Heart left ventricle (tissue), 16 donors: ENCODE measurements around the gene SRC. TPM values are rescaled to one million over a fixed set of nuclear protein-coding genes. Genes with fewer than 3 reads are reported as not detected.

ENCODE experiments used
- ATAC-seq, 4 donors: fragments of 200-7000 bp; cut with Tn5 transposase; one replicate each; pipeline ENCODE4 v1.9.1; 2020 to 2022; ENCODE audit warnings: moderate library complexity in 4 of 4, mild to moderate bottlenecking in 3 of 4, moderate number of reproducible peaks in 1 of 4
- DNase-seq, 5 donors: peaks; one replicate each; pipeline ENCODE4 v3.0.0-alpha.2; 2020
- H3K27ac ChIP-seq, 12 donors: fragments of 200-600 bp; sonication (generic) in 4 of 12; one replicate each; pipeline versions ENCODE4 v1.5.0 to v1.8.0; 2016 to 2022; ENCODE audit warnings: mild to moderate bottlenecking in 2 of 12
- H3K27me3 ChIP-seq, 9 donors: fragments of 200-600 bp; sonication (generic) in 2 of 9; one replicate each; pipeline versions ENCODE4 v1.5.1 to v1.8.0; 2016 to 2022; ENCODE audit warnings: mild to moderate bottlenecking in 3 of 9
- H3K36me3 ChIP-seq, 9 donors: fragments of 200-600 bp; sonication (generic) in 2 of 9; one replicate each; pipeline versions ENCODE4 v1.5.0 to v1.8.0; 2018 to 2022; ENCODE audit warnings: mild to moderate bottlenecking in 2 of 9
- H3K4me1 ChIP-seq, 12 donors: fragments of 200-600 bp; sonication (generic) in 4 of 12; one replicate each; pipeline versions ENCODE4 v1.5.0 to v1.8.0; 2016 to 2022; ENCODE audit warnings: mild to moderate bottlenecking in 3 of 12
- H3K4me3 ChIP-seq, 12 donors: fragments of 200-600 bp; sonication (generic) in 4 of 12; one replicate each; pipeline versions ENCODE4 v1.5.0 to v1.8.0; 2017 to 2022; ENCODE audit warnings: mild to moderate bottlenecking in 9 of 12, moderate library complexity in 4 of 12
- H3K9me3 ChIP-seq, 12 donors: fragments of 200-600 bp; sonication (generic) in 4 of 12; one replicate each; pipeline versions ENCODE4 v1.5.0 to v1.8.0; 2016 to 2022; ENCODE audit warnings: mild to moderate bottlenecking in 1 of 12
- CTCF ChIP-seq, 12 donors: fragments of 200-600 bp; sonication (generic) in 4 of 12; IDR thresholded peaks; one replicate each; pipeline versions ENCODE4 v1.5.0 to v1.8.0; 2018 to 2022; ENCODE audit warnings: antibody characterized with exemption in 12 of 12, mild to moderate bottlenecking in 5 of 12
- POLR2A ChIP-seq, 2 donors: fragments of 450-650 bp; IDR thresholded peaks; one replicate each; pipeline ENCODE4 v1.6.1; 2017; ENCODE audit warnings: antibody characterized with exemption in 2 of 2, mild to moderate bottlenecking in 2 of 2, moderate library complexity in 2 of 2
- WGBS, 4 donors: extraction: QIAGEN DNeasy Blood & Tissue Kit in 2 of 4; methylation state at CpG; one replicate each; pipeline versions ENCODE4 v1.1.5 to v1.1.7; 2013 to 2018; 5-methylcytosine and 5-hydroxymethylcytosine counted together
- intact Hi-C, 10 donors: fragments of 100-400 bp; cut with DNase I; formaldehyde crosslinking; loops; one replicate each; pipeline versions ENCODE4 v1.11.1 to v1.14.2; 2022
- polyA plus RNA-seq, 2 donors: library from polyadenylated mRNA; stranded (reverse); fragments of 200-250 nt; gene quantifications; one replicate each; pipeline ENCODE4 v1.2.3, GENCODE V29; 2013
- total RNA-seq, 9 donors: library from RNA; depleted of rRNA in 2 of 9; stranded (reverse); fragments of >200 nt in 2 of 9; fragmentation: NEBNext Ultra II Directional in 3 of 9; extraction: Animal tissue kit (Norgen Biotek cat#: 25700) in 3 of 9; gene quantifications; one replicate each; pipeline versions ENCODE4 v1.1.0 to v1.2.4, GENCODE V29; 2016 to 2023
- donor health status: ischemic (EF 13 %, LVEDD 7.1; RV severe dilation, severe dysfunction).
- donor health status: healthy with polysubstance abuse.
- donor health status: DM: no; HTN: yes; CAD: no.
- donor health status: DM: no; HTN: no; CAD: no.
- donor health status: ischemic (EF 25% LVEDD 6.9; RV normal size, moderate dysfunction).
- donor health status: ischemic (EF 25% LVEDD 5.7; RV mildly dilated, moderate dysfunction).
- donor health status: healthy.
- donor health status: DM: yes; HTN: yes; CAD: no.
- donor health status: ischemic (EF 35%, LVEDD 5.7; RV mildly dilated, moderate dysfunction).
- donor health status: nonischemic (EF 11% LVEDD 7.7; RV severe dilation, severe dysfunction).
- donor health status: DM: yes; HTN: yes; CAD: no.
- donor health status: PGD.
- donor health status: ischemic (EF 29% LVEDD 5.4; RV normal size, mild dysfunction).
- donor health status: nonischemic (EF 23%, LVEDD 6.1; RV moderate dilation, normal function).

The SRC gene
- total and polyA plus RNA-seq, 11 donors: 2.5 to 19.9 (median 5.1) TPM

- intact Hi-C loops: no loop called here
Measured at GRCh38 chr20:37360391-37361115, 14.6 kb downstream of the SRC start.

GRCh38 chr20:37361336-37361735 lies 15.4 kb downstream of the SRC start:
- H3K9me3 ChIP-seq: no peaks in the 10 kb centered on the region
- H3K4me1 ChIP-seq: peaks cover 0 to 33% (median 7%) of the 10 kb centered on the region in 12 donors
- peaks cover 0 to 10% (median 0%) of the 10 kb centered on the region in 9 donors for H3K36me3 ChIP-seq
- DNase-seq: peak in 1 of 5 donors; percentile 18
- no peak for ATAC-seq
- WGBS, 4 donors: 83 to 86% (median 84%) methylated on average over 7 to 8 of the region's 8 CpGs
- H3K4me3 ChIP-seq: no peak overlapping the region
- intact Hi-C loops: no loop called here
- no peaks in the 10 kb centered on the region for H3K27me3 ChIP-seq
- TF ChIP-seq POLR2A (IDR thresholded peaks at IDR 0.05): no peak
- TF ChIP-seq CTCF (IDR thresholded peaks at IDR 0.05): no peak
- H3K27ac ChIP-seq: no peak overlapping the region

More at GRCh38 chr20:37360391-37361115, 14.6 kb downstream of the SRC start:
- no peaks in the 10 kb centered on the region for H3K9me3 ChIP-seq
- ATAC-seq (no peak), DNase-seq (peak in 1 of 5 donors; percentile 6)
- peaks cover 0 to 2% (median 0%) of the 10 kb centered on the region in 9 donors for H3K36me3 ChIP-seq
- peaks cover 0 to 35% (median 7%) of the 10 kb centered on the region in 12 donors for H3K4me1 ChIP-seq
- WGBS, 4 donors: 92 to 97% (median 94%) methylated on average over 6 of the region's 6 CpGs
- TF ChIP-seq CTCF (IDR thresholded peaks at IDR 0.05) (no peak), POLR2A (IDR thresholded peaks at IDR 0.05) (no peak)
- no peaks in the 10 kb centered on the region for H3K27me3 ChIP-seq
- no peak overlapping the region for H3K4me3 ChIP-seq
- no peak overlapping the region for H3K27ac ChIP-seq

DNA sequence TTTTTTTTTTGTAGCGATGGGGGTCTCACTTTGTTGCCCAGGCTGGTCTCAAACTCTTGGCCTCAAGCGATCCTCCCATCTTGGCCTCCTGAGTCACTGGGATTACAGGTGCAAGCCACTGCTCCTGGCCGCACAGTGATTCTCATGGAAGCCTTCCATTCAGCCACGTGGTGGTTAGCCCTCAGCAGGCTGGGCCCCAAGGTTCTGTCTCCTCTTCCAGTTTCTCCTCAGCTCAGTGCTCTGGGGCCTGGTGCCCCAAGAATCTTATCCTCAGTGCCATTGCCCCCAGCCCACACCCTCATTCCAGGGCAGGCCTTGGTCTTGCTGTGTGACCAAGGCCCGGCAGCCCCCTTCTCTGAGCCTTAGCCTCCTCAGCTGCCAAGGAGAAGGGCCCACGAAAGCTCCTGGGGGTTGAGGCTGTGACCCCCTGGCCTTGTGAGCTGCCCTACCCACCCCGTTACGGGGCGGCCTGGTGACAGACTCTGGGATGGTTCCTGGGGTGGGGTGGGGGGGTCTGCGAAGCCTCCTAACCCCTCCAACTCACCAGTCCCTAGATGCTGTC lies 16.4 kb downstream of the SRC start:
- no peaks in the 10 kb centered on the region for H3K27me3 ChIP-seq
- ATAC-seq: no peak
- TF ChIP-seq CTCF (IDR thresholded peaks at IDR 0.05) (no peak), POLR2A (IDR thresholded peaks at IDR 0.05) (no peak)
- H3K36me3 ChIP-seq: peaks cover 0 to 10% (median 0%) of the 10 kb centered on the region in 9 donors
- H3K4me1 ChIP-seq: peaks cover 0 to 32% (median 6%) of the 10 kb centered on the region in 12 donors
- no peak overlapping the region for H3K4me3 ChIP-seq
- DNase-seq: peak in 1 of 5 donors; percentile 12
- no peak overlapping the region for H3K27ac ChIP-seq
- intact Hi-C loops: no loop called here
- WGBS, 4 donors: 88 to 92% (median 91%) methylated on average over 7 to 10 of the region's 10 CpGs
- no peaks in the 10 kb centered on the region for H3K9me3 ChIP-seq

DNA sequence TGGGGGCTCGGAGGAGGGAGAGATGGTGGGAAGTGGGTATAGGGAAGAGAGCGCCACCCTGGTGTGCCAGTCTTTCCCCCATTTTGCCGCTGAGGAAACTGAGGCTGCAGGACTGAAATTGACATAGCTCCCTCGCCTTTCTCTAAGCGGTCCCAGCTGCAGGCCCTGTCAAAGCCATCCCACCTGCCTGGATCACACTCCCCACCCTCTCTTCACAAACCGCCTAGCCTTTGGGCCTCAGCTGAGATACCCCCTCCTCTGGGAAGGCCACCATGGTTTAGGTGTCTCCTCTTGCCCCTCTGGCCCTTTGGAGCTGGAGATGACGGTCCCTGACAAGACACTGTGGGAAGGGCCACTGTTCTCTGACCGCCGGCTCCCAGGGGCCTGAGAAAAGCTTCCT lies 16.9 kb downstream of the SRC start:
- Histone ChIP-seq H3K4me3 (no peak overlapping the region), H3K27me3 (no peaks in the 10 kb centered on the region), H3K27ac (peak overlapping the region in 1 of 12 donors; percentile 20), H3K9me3 (no peaks in the 10 kb centered on the region), H3K4me1 (peaks cover 0 to 27% (median 6%) of the 10 kb centered on the region in 12 donors), H3K36me3 (peaks cover 0 to 10% (median 0%) of the 10 kb centered on the region in 9 donors)
- WGBS, 4 donors: 94 to 95% (median 94%) methylated on average over 9 of the region's 9 CpGs
- no peak for TF ChIP-seq CTCF (IDR thresholded peaks at IDR 0.05)
- no peak for TF ChIP-seq POLR2A (IDR thresholded peaks at IDR 0.05)
- intact Hi-C loops: no loop called here
- DNase-seq: no peak
- no peak for ATAC-seq
